PC-9 (cell line): ENCODE results near the gene GUCD1. TPM values are rescaled to one million over a fixed set of nuclear protein-coding genes. Genes with fewer than 3 reads are reported as not detected.

ENCODE experiments used
- BruUV-seq: library from RNA; stranded (reverse); fragments of 400-500 nt; replicated peaks from 2 replicates; lab custom pipeline; 2021; lab: Mats Ljungman, UMichigan
- CTCF ChIA-PET: fragments of 300-600 bp; sonication (Branson Sonifier 250); formaldehyde crosslinking; loops from one replicate; lab custom pipeline; 2022; ENCODE audit warnings: antibody characterized with exemption; lab: Charles Lee
- POLR2A ChIA-PET: fragments of 300-600 bp; sonication (Branson Sonifier 250); formaldehyde crosslinking; loops from one replicate; lab custom pipeline; 2022; ENCODE audit warnings: antibody characterized with exemption; ENCODE audit not compliant: unreplicated experiment; lab: Charles Lee
- DNase-seq, 2 experiments: peaks; one replicate each; pipeline versions ENCODE4 v3.0.0 to v3.0.0-alpha.2; 2015 to 2022; ENCODE audit warnings: mixed read lengths in 1 of 2
- H2AFZ ChIP-seq: fragments of 200-600 bp; sonication (generic); 2 replicates; pipeline ENCODE4 v1.8.1; 2017; ENCODE audit warnings: antibody characterized with exemption
- H3F3A ChIP-seq: fragments of 200-600 bp; sonication (generic); 2 replicates; pipeline ENCODE4 v1.8.1; 2017; ENCODE audit warnings: antibody characterized with exemption, mild to moderate bottlenecking, low read depth; ENCODE audit not compliant: insufficient read depth
- H3K27ac ChIP-seq: fragments of 200-600 bp; sonication (generic); 2 replicates; pipeline ENCODE4 v1.6.1; 2016; ENCODE audit warnings: mixed run types
- H3K27me3 ChIP-seq: fragments of 200-600 bp; sonication (generic); 2 replicates; pipeline ENCODE4 v1.6.1; 2016; ENCODE audit warnings: low read depth, mixed run types; ENCODE audit not compliant: insufficient read depth
- H3K36me3 ChIP-seq: fragments of 200-600 bp; sonication (generic); 2 replicates; pipeline ENCODE4 v1.6.1; 2016; ENCODE audit warnings: low read depth, mixed run types
- H3K4me1 ChIP-seq: fragments of 200-600 bp; sonication (generic); replicated peaks from 2 replicates; pipeline ENCODE4 v1.6.1; 2016; ENCODE audit warnings: mixed run types; ENCODE audit not compliant: insufficient read depth
- H3K4me2 ChIP-seq: fragments of 200-600 bp; sonication (generic); 2 replicates; pipeline ENCODE4 v1.6.1; 2017; ENCODE audit warnings: mixed run types
- H3K4me3 ChIP-seq: fragments of 200-600 bp; sonication (generic); 2 replicates; pipeline ENCODE4 v1.6.1; 2016; ENCODE audit warnings: mixed run types
- H3K79me2 ChIP-seq: fragments of 200-600 bp; sonication (generic); 2 replicates; pipeline ENCODE4 v1.6.1; 2017; ENCODE audit warnings: low read depth, mixed run types
- H3K9me2 ChIP-seq: fragments of 200-600 bp; sonication (generic); 2 replicates; pipeline ENCODE4 v1.8.1; 2017; ENCODE audit warnings: mild to moderate bottlenecking; ENCODE audit not compliant: insufficient read depth
- H3K9me3 ChIP-seq: fragments of 200-600 bp; sonication (generic); 2 replicates; pipeline ENCODE4 v1.8.1; 2016; ENCODE audit warnings: low read depth; ENCODE audit not compliant: insufficient read depth
- H4K20me1 ChIP-seq: fragments of 200-600 bp; sonication (generic); 2 replicates; pipeline ENCODE4 v1.8.1; 2017; ENCODE audit not compliant: insufficient read depth
- EZH2 ChIP-seq: fragments of 200-600 bp; sonication (generic); IDR thresholded peaks from 2 replicates; pipeline ENCODE4 v1.8.0; 2017; ENCODE audit warnings: antibody characterized with exemption, low read depth
- intact Hi-C: fragments of 100-400 bp; cut with micrococcal nuclease; formaldehyde crosslinking; loops from one replicate; pipeline ENCODE4 v1.10.0; 2022; ENCODE audit not compliant: unreplicated experiment
- total RNA-seq: library from RNA; stranded (reverse); gene quantifications from 2 replicates; pipeline ENCODE4 v1.2.3, GENCODE V29; 2021
- TF ChIP-seq, protein P1 (sequence below): fragments of 200-600 bp; sonication (generic); conservative IDR thresholded peaks from 2 replicates; pipeline ENCODE4 v1.6.1; 2017; ENCODE audit warnings: mixed run types, antibody characterized with exemption, mild to moderate bottlenecking, moderate library complexity

The GUCD1 gene
- total RNA-seq, 1 experiment from 2014 or later = 80.2 TPM

DNA sequence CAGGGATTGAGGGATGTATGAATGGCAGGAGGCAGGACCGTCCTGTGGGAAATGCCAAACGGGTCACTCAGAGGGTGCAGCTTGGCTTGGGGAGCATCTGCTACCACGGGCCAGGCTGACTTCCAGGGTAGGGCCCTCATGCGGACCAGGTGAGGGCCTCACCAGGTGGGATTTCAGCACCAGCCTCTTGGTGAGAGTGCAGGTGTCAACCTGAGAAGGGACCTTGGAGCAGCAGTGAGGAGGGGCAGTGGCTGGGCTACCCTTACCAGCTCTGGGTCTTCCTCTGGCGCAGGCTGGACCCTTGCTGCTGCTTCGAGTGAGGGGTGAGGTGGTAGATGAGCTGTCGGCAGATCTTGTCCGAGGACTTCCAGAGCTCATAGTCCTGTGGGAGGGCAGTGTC is 33.0 kb upstream of the GUCD1 start:
- Histone ChIP-seq H3K79me2 (no peaks in the 10 kb centered on the region), H3K36me3 (no peaks in the 10 kb centered on the region), H3K4me1 (peaks cover 10% of the 10 kb centered on the region), H3K27me3 (no peaks in the 10 kb centered on the region), H3K9me3 (no peaks in the 10 kb centered on the region), H4K20me1 (no peaks in the 10 kb centered on the region), H2AFZ (no peak overlapping the region), H3K4me2 (no peak overlapping the region), H3K27ac (no peak overlapping the region), H3F3A (no peaks in the 10 kb centered on the region), H3K4me3 (no peak overlapping the region), H3K9me2 (no peaks in the 10 kb centered on the region)
- BruUV-seq = no TSS peak
- POLR2A ChIA-PET = interaction anchor here (0.6 kb wide), 1 partner anchor 865 kb away, joined by 6 read pairs; no protein-coding TSS in a partner anchor
- TF ChIP-seq, protein P1, sequence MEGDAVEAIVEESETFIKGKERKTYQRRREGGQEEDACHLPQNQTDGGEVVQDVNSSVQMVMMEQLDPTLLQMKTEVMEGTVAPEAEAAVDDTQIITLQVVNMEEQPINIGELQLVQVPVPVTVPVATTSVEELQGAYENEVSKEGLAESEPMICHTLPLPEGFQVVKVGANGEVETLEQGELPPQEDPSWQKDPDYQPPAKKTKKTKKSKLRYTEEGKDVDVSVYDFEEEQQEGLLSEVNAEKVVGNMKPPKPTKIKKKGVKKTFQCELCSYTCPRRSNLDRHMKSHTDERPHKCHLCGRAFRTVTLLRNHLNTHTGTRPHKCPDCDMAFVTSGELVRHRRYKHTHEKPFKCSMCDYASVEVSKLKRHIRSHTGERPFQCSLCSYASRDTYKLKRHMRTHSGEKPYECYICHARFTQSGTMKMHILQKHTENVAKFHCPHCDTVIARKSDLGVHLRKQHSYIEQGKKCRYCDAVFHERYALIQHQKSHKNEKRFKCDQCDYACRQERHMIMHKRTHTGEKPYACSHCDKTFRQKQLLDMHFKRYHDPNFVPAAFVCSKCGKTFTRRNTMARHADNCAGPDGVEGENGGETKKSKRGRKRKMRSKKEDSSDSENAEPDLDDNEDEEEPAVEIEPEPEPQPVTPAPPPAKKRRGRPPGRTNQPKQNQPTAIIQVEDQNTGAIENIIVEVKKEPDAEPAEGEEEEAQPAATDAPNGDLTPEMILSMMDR = no peak
- TF ChIP-seq EZH2 = no peak
- intact Hi-C loops = no loop called here
- CTCF ChIA-PET = interaction anchor here (0.6 kb wide), 1 partner anchor 1444 kb away, joined by 7 read pairs; no protein-coding TSS in a partner anchor
- DNase-seq = no peak

DNA sequence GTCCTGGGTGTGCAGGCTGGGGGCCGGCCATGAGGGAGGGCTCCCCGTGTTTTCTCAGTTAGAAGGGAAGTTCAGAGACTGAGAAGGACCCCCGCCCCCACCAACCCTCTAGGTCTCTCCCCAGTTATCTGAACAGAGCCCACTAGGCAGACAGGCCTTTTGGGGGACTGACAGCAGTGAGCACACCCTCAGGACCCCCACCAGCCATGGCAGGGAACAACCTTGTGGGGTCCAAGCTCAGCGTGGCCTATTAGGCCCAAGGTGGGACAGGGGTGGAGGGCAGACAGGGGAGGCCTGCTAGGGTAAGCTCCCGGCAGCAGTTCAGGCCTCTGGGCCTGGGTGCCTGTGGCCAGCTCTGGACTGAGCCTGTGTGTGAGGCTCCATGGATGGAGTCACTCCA is 32.3 kb upstream of the GUCD1 start:
- H2AFZ ChIP-seq = no peak overlapping the region
- no peaks in the 10 kb centered on the region for H3F3A ChIP-seq
- H3K9me3 ChIP-seq = no peaks in the 10 kb centered on the region
- H3K4me2 ChIP-seq = no peak overlapping the region
- H3K27ac ChIP-seq = no peak overlapping the region
- intact Hi-C loops = no loop called here
- DNase-seq = no peak
- no TSS peak for BruUV-seq
- no peak for TF ChIP-seq EZH2
- TF ChIP-seq, protein P1 = no peak
- H3K36me3 ChIP-seq = no peaks in the 10 kb centered on the region
- no peaks in the 10 kb centered on the region for H3K9me2 ChIP-seq
- H4K20me1 ChIP-seq = no peaks in the 10 kb centered on the region
- no peaks in the 10 kb centered on the region for H3K27me3 ChIP-seq
- no peaks in the 10 kb centered on the region for H3K79me2 ChIP-seq
- H3K4me3 ChIP-seq = no peak overlapping the region
- ChIA-PET POLR2A (no interaction called here), CTCF (interaction anchor here (0.6 kb wide), 1 partner anchor 1443 kb away, joined by 7 read pairs; no protein-coding TSS in a partner anchor)
- H3K4me1 ChIP-seq = peaks cover 10% of the 10 kb centered on the region

DNA sequence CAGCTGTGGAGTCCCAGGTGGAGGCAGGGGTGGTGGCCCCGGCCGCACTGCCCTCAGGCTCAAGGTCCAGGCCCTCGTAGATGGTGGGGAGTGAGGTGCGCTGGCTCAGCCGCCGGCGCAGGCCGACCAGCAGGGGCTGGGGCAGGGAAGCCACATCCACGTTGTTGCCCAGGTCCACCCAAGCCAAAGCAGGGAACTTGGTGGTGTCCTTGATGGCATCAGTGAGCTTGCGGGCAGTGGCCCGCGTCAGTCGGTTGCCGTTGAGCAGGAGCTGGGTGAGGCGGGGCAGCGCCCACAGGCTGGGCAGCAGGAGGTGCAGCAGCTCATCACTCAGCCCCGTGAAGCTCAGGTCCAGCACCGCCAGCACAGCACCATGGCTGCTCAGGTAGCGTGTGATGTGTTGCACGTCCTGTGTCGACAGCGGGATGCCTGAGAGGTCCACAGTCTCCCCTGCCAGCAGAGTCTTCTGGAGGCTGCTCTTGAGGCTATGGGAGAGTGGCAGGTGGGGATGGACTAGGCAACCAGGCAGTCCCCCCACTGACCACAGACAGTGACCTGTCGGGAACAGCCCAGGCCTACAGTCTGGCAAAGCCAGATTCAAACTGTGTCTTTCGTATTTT is 31.1 kb upstream of the GUCD1 start:
- intact Hi-C loops = no loop called here
- Histone ChIP-seq H3K9me2 (no peaks in the 10 kb centered on the region), H3K4me2 (no peak overlapping the region), H3K9me3 (no peaks in the 10 kb centered on the region), H3K79me2 (no peaks in the 10 kb centered on the region), H3K36me3 (no peaks in the 10 kb centered on the region), H3F3A (no peaks in the 10 kb centered on the region), H2AFZ (no peak overlapping the region), H3K27ac (no peak overlapping the region), H3K4me3 (no peak overlapping the region), H4K20me1 (no peaks in the 10 kb centered on the region), H3K27me3 (no peaks in the 10 kb centered on the region), H3K4me1 (peaks cover 10% of the 10 kb centered on the region)
- TF ChIP-seq, protein P1 = no peak
- TF ChIP-seq EZH2 = no peak
- BruUV-seq = no TSS peak
- ChIA-PET POLR2A (no interaction called here), CTCF (no interaction called here)
- no peak for DNase-seq
